SIG-M5 (cell line): ENCODE results near the gene MROH2B.
"Not testable (repeated sequence)": the region's sequence is repeated elsewhere in the genome, so short reads cannot be mapped to it uniquely, and the experiment has no call there.

Source experiments
- DNase-seq: peaks from one replicate; lab custom pipeline; 2025; lab: John Stamatoyannopoulos, UW

Gene MROH2B

DNA sequence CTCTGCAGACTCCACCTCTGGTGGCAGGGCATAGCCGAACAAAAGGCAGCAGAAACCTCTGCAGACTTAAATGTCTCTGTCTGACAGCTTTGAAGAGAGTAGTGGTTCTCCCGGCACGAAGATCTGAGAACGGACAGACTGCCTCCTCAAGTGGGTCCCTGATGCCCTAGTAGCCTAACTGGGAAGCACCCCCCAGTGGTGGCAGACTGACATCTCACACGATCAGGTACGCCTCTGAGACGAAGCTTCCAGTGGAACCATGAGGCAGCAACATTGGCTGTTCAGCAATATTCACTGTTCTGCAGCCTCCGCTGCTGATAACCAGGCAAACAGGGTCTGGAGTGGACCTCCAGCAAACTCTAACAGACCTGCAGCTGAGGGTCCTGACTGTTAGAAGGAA is 48.5 kb downstream of the MROH2B start:
- DNase-seq = not testable (repeated sequence)

GRCh38 chr5:41012318-41012717 is 58.8 kb downstream of the MROH2B start:
- DNase-seq = no peak

- no peak for DNase-seq
These were observed 60.6 kb downstream of the MROH2B start for GRCh38 chr5:41010572-41010971.

GRCh38 chr5:41009232-41009631 is 61.9 kb downstream of the MROH2B start:
- no peak for DNase-seq

GRCh38 chr5:41004931-41005330 is 66.2 kb downstream of the MROH2B start:
- no peak for DNase-seq

DNA sequence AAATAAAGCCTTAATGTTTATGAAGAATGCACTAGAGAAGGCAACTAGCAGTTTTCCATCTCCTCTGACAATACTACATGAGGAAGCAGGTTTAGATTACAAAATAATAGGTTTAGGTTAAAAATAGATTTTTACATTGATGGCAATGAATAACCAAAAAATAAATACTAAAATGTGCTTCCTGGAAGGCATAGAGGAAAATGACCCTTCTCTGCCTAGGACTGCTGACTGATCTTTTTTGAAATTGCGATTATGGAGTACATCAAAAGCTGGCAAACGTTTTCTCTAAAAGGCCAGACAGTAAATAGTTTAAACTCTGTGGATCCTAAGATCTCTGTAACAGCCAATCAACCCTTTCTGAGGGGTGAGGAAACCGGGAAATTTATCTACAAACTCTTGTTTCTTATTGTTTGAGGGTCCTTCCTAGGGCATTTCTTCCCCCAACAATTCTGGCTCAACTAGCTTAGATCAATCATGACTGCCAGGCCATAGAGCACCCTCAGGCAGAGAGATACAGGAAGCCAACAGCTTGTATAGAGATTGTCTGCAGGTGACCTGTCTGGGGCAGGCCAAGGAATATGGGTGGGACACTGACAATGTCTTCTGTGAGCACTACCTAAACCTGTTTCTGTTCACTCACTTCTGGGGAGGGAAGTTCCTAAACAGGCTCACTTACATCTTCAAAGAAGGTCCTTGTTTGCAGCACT is 67.3 kb downstream of the MROH2B start:
- no peak for DNase-seq

GRCh38 chr5:40999966-41000365 is 71.2 kb downstream of the MROH2B start:
- no peak for DNase-seq

GRCh38 chr5:40999142-40999541 is 72.0 kb downstream of the MROH2B start:
- no peak for DNase-seq

- DNase-seq = no peak
These were observed 75.1 kb downstream of the MROH2B start for GRCh38 chr5:40995801-40996586.

DNA sequence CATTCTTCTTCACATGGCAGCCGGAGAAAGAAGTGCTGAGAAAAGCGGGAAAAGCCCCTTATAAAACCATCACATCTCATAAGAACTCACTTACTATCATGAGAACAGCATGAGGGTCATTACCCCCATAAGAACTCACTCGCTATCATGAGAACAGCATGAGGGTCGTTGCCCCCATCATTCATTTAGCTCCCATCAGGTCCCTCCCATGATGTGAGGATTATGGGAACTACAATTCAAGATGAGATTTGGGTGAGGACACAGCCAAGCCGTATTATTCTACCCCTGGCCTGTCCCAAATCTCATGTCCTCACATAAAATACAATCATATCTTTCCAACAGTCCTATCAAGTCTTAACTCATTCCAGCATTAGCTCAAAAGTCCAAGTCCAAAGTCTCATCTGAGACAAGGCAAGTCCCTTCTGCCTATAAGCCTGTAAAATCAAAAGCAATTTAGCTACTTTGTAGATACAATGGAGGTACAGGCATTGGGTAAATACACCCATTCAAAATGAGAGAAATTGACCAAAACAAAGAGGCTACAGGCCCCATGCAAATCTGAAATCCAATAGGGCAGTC is 79.1 kb downstream of the MROH2B start:
- DNase-seq = no peak

GRCh38 chr5:40991168-40991980 is 79.8 kb downstream of the MROH2B start:
- no peak for DNase-seq

DNA sequence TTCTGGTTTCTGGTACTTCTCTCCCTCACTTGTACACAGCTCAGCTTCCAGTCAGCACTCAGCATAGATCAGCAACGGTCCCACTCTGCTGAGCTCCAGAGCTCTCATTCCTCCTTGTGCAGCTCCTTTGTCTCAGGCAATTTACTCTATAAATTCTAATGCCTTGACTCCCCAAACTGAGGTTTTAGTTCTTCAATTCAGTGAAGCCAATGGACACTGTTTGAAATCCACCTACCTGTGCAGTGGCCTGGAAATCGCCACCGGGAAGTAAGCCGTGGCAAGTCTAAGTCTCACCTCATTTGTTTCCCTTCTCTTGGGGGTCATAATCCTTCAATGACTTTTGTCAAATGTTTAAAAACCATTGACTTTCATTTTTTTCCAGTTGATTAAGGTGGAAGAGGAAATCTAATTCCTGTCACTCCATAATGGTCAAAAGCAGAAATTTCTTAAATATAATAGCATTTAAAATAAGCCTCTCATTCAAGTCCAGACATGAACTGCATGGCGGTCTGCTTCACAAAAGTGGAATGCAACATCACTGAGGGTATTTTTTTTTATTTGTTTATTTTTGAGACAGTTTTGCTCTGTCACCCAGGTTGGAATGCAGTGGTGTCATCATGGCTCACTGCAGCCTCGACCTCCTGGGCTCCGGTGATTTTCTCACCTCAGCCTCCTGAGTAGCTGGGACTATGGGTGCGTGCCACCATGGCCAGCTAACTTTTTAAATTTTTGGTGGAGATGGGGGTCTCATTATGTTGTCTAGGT is 82.2 kb downstream of the MROH2B start:
- no peak for DNase-seq

GRCh38 chr5:40987349-40987748 is 83.8 kb downstream of the MROH2B start:
- no peak for DNase-seq

DNA sequence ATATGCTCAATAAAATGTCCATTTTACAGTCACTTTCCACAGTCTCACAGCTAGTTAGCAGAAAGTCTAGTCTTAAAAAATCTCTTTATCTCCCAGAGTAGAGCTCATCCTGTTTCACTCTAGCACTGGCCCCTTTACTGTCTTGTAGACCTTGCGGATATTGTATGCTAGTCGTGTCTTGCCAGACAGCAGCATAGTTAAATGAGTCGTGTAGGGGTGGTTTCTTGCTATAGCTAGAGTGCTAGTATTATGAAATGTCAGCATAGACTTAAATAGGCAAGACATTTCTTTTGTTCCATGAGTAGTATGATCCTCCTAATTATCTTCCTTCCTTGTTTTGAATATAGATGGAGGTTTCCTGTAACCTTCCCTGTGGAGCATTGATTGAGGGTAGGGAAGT is 84.5 kb downstream of the MROH2B start:
- DNase-seq = no peak

- no peak for DNase-seq
These were observed 85.6 kb downstream of the MROH2B start for GRCh38 chr5:40985501-40985900.

- DNase-seq = no peak
These were observed 86.3 kb downstream of the MROH2B start for GRCh38 chr5:40984884-40985283.

- DNase-seq = no peak
These were observed 87.4 kb downstream of the MROH2B start for GRCh38 chr5:40983781-40984180.

DNA sequence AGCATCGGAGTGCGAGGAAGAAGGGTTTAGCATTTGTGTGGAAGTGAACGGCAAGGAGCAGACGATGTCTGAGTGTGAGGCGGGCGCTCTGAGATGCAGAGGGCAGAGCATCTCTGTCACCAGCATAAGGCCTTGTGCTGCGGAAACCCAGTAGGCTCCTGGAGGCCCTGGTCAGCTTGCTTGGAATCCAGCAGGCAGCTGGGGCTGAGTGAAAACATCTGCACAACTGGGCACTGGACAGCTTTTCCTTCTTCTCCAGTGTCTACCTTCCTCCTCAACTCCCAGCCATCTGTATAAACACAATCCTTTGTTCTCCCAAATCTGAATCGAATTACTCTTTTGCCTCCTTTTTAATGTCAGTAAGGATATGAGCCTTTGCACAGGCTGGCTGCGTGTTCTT is 89.7 kb downstream of the MROH2B start:
- DNase-seq = no peak

DNA sequence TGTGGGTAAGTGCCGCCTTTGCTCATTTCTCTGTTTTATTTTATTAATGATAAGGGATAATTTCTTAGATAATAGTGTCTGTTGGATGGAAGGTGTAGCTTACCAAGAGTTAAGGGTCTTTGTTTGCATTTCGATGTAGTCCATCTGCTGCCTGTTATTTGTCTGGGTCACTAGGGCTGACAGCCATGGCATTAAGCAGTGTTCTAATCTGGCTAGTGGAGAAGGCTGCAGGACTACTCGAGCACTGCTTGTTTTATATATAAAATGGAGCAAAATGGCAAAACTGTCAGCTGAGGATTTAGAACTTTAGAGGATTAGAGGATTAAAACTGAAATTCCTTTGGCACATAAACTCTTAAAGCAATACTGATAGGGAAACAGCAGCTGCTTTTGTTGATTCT is 94.3 kb downstream of the MROH2B start:
- DNase-seq = no peak

GRCh38 chr5:40976041-40976440 is 95.1 kb downstream of the MROH2B start:
- no peak for DNase-seq

- DNase-seq = no peak
These were observed 97.7 kb downstream of the MROH2B start for GRCh38 chr5:40973364-40974004.
